Amygdala (tissue), 56 donors: ENCODE measurements around the gene C2orf68.
"Not testable (repeated sequence)": the region's sequence is repeated elsewhere in the genome, so short reads cannot be mapped to it uniquely, and the experiment has no call there.

Experiments used
- DNase-seq, 56 donors: peaks; one replicate each; lab custom pipeline; 2025; lab: John Stamatoyannopoulos, UW

C2orf68 gene

GRCh38 chr2:85611705-85612587 is at the start of gene C2orf68:
TSS of gene C2orf68 (minus strand) at chr2:85612066. CDS start at chr2:85611984, 82 bp downstream.
- peak; percentile 11 to 92 (median 77) for DNase-seq

- no peak for DNase-seq
Measured at GRCh38 chr2:85661139-85661858, 49.4 kb upstream of the C2orf68 start.

GRCh38 chr2:85660725-85661124 is 48.9 kb upstream of the C2orf68 start:
- DNase-seq: no peak

- DNase-seq: not testable (repeated sequence)
Measured at GRCh38 chr2:85660301-85660700, 48.4 kb upstream of the C2orf68 start.

GRCh38 chr2:85659324-85659981 is 47.6 kb upstream of the C2orf68 start:
- DNase-seq: no peak

GRCh38 chr2:85657399-85657798 is 45.5 kb upstream of the C2orf68 start:
- not testable (repeated sequence) for DNase-seq

- no peak for DNase-seq
Measured at GRCh38 chr2:85656468-85656867, 44.6 kb upstream of the C2orf68 start.

- no peak for DNase-seq
Measured at GRCh38 chr2:85655961-85656417, 44.1 kb upstream of the C2orf68 start.

GRCh38 chr2:85653996-85654395 is 42.1 kb upstream of the C2orf68 start:
- peak in 7 of 56 donors; percentile 1 to 28 (median 12) for DNase-seq

- DNase-seq: no peak
Measured at GRCh38 chr2:85652056-85652455, 40.2 kb upstream of the C2orf68 start.

- DNase-seq: no peak
Measured at GRCh38 chr2:85651097-85651496, 39.2 kb upstream of the C2orf68 start.

GRCh38 chr2:85650456-85650855 is 38.6 kb upstream of the C2orf68 start:
- DNase-seq: no peak

GRCh38 chr2:85649201-85650190 is 37.6 kb upstream of the C2orf68 start:
- no peak for DNase-seq

GRCh38 chr2:85648619-85649018 is 36.8 kb upstream of the C2orf68 start:
- DNase-seq: peak in 1 of 56 donors; percentile 26

- peak in 1 of 56 donors; percentile 8 for DNase-seq
Measured at GRCh38 chr2:85647823-85648526, 36.1 kb upstream of the C2orf68 start.

GRCh38 chr2:85646166-85646565 is 34.3 kb upstream of the C2orf68 start:
- no peak for DNase-seq

GRCh38 chr2:85644909-85645308 is 33.0 kb upstream of the C2orf68 start:
- no peak for DNase-seq

GRCh38 chr2:85642725-85643124 is 30.9 kb upstream of the C2orf68 start:
- no peak for DNase-seq

- DNase-seq: no peak
Measured at GRCh38 chr2:85635636-85636035, 23.8 kb upstream of the C2orf68 start.
